K562 (cell line): ENCODE data around the gene SGMS1. TPM values are rescaled to one million over a fixed set of nuclear protein-coding genes. Genes with fewer than 3 reads are reported as not detected.

ENCODE experiments used
- ADNP ChIP-seq: fragments of 200-800 bp; sonication (Bioruptor generic); IDR thresholded peaks from 2 replicates; pipeline ENCODE4 v1.6.1; 2016; ENCODE audit warnings: missing genetic modification characterization, missing compliant biosample characterization
- CTBP1 ChIP-seq: fragments of 450-650 bp; IDR thresholded peaks from 2 replicates; pipeline ENCODE4 v1.6.1; 2016; ENCODE audit warnings: borderline replicate concordance
- HDAC1 ChIP-seq, 2 experiments: fragments of 450-650 bp; IDR thresholded peaks; 2 replicates each; pipeline ENCODE4 v1.6.1; 2016 to 2017; ENCODE audit warnings: inconsistent platforms in 1 of 2, mild to moderate bottlenecking in 1 of 2, moderate library complexity in 1 of 2
- HMG20A ChIP-seq: fragments of 450-650 bp; formaldehyde crosslinking; conservative IDR thresholded peaks from 2 replicates; pipeline ENCODE4 v1.4.0; 2020; ENCODE audit warnings: mild to moderate bottlenecking, mixed read lengths
- MAFK ChIP-seq: IDR thresholded peaks from 2 replicates; pipeline ENCODE4 v1.6.1; 2011; ENCODE audit warnings: low read length, improper control_type of control experiment
- POLR2H ChIP-seq: IDR thresholded peaks from 2 replicates; pipeline ENCODE4 v1.6.1; 2016; ENCODE audit warnings: missing genetic modification characterization, low read depth, mild to moderate bottlenecking, control low read depth, missing compliant biosample characterization, moderate library complexity
- RBM22 ChIP-seq: fragments of 200-400 bp; formaldehyde crosslinking; IDR thresholded peaks from 2 replicates; pipeline ENCODE4 v1.6.1; 2018; ENCODE audit warnings: low read length, low read depth; ENCODE audit not compliant: poor library complexity, severe bottlenecking
- TBL1XR1 ChIP-seq, 2 experiments: IDR thresholded peaks; 2 replicates each; pipeline ENCODE4 v1.6.1; 2012; ENCODE audit warnings: improper control_type of control experiment in 2 of 2, low read length in 2 of 2, mild to moderate bottlenecking in 1 of 2
- ZEB2 ChIP-seq: fragments of 450-650 bp; IDR thresholded peaks from 2 replicates; pipeline ENCODE4 v1.6.1; 2016
- ZKSCAN3 ChIP-seq: fragments of 250-450 bp; sonication (Bioruptor Pico); IDR thresholded peaks from 2 replicates; pipeline ENCODE4 v1.4.0; 2020
- ZKSCAN8 ChIP-seq: fragments of 200-800 bp; sonication (Bioruptor generic); IDR thresholded peaks from 2 replicates; pipeline ENCODE4 v1.6.1; 2016; ENCODE audit warnings: missing genetic modification characterization, missing compliant biosample characterization
- ZNF217 ChIP-seq: sonication (generic); formaldehyde crosslinking; IDR thresholded peaks from 2 replicates; pipeline ENCODE4 v1.8.0; 2022; ENCODE audit warnings: mild to moderate bottlenecking, missing genetic modification reagents
- ZNF695 ChIP-seq: fragments of 450-650 bp; formaldehyde crosslinking; IDR thresholded peaks from 2 replicates; pipeline ENCODE4 v1.4.0; 2020; ENCODE audit warnings: mild to moderate bottlenecking, moderate library complexity
- polyA plus RNA-seq, 8 experiments: library from polyadenylated mRNA; depleted of rRNA in 4 of 8; stranded (reverse) in 5 of 8; unstranded in 3 of 8; fragments of >200 nt; fragmentation: Nextera tagmentation in 2 of 8; fragmentation: Illumina TruSeq in 1 of 8; extraction: Ambion mirVana in 2 of 8; extraction: Trizol in 1 of 8; gene quantifications; 2 replicates each; pipeline versions ENCODE4 v1.2.1 to v1.2.3, GENCODE V29; 2011 to 2014; ENCODE audit warnings: inconsistent platforms in 1 of 8, missing spikeins in 1 of 8
- total RNA-seq, 7 experiments: library from RNA; depleted of rRNA in 6 of 7; stranded (reverse); fragments of >200 nt in 6 of 7; fragmentation: Illumina TruSeq in 2 of 7; extraction: Trizol in 2 of 7; gene quantifications; 2 replicates each; pipeline versions ENCODE4 v1.2.1 to v1.2.3, GENCODE V29; 2011 to 2021; ENCODE audit warnings: low replicate concordance in 1 of 7
- TF ChIP-seq, protein P1 (sequence below): fragments of 450-650 bp; IDR thresholded peaks from one replicate; pipeline ENCODE4 v1.6.1; 2018; ENCODE audit warnings: mild to moderate bottlenecking, moderate library complexity; ENCODE audit not compliant: partially characterized antibody
- TF ChIP-seq, protein P2 (sequence below): fragments of 200-400 bp; formaldehyde crosslinking; IDR thresholded peaks from 2 replicates; pipeline ENCODE4 v1.6.1; 2017; ENCODE audit warnings: mild to moderate bottlenecking, low read depth, low read length, moderate library complexity
- TF ChIP-seq, protein P3 (sequence below): fragments of 450-650 bp; IDR thresholded peaks from 2 replicates; pipeline ENCODE4 v1.6.1; 2017; ENCODE audit warnings: antibody characterized with exemption
- TF ChIP-seq, protein P4 (sequence below): fragments of 450-650 bp; formaldehyde crosslinking; IDR thresholded peaks from 2 replicates; pipeline ENCODE4 v1.4.0; 2022; ENCODE audit warnings: missing genetic modification characterization
- TF ChIP-seq, protein P5 (sequence below): fragments of 250-450 bp; sonication (Bioruptor Pico); IDR thresholded peaks from 2 replicates; pipeline ENCODE4 v1.8.0; 2022; ENCODE audit warnings: moderate library complexity, mild to moderate bottlenecking, inconsistent platforms
- TF ChIP-seq, protein P6 (sequence below): fragments of 250-450 bp; sonication (Bioruptor Pico); IDR thresholded peaks from 2 replicates; pipeline ENCODE4 v1.4.0; 2020; ENCODE audit warnings: mild to moderate bottlenecking, moderate library complexity

SGMS1 gene
- total and polyA plus RNA-seq, 9 of the 15 experiments (the other 6 are each of a cell fraction or from before 2014, with no cell fraction given): 22.6 to 232 (median 82.2) TPM

DNA sequence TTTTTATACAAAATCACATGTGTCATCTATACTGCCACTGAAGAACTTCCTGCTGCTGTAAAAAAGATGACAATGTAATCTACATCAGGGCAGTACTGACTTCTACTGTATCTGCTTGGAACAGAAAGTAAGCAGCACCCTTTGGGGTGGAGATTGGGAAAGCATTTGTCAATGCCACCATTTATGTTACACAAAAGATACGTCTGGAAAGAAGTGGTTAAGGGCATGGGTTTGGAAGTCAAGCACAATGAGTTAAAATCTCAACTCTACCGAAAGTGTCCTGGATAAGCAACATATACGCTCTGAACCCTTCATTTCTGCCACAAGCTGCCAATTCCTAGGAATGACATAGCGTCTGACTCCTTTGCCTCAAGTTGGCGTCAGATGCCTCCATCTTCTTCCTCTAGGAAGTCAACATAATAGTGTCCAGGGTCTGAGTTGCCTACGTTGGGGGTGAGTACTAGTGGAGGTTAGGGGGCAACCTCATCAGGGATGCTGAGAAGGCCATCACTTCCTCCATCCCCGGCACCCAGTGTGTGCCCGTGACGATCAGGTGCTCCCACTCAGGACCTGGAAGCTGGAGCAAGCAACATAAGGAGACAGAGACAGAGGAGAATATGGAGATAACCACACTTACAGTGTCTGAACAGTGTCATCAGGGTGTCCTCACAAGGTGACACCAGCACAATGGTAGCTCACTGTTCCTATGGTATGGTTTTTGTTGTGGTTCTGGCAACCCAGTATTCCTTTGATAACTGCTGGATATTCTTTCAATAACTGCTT lies 58.3 kb downstream of the SGMS1 start (continued):
- no peak for TF ChIP-seq ZNF217 (CRISPR knock-in tag)
- no peak for TF ChIP-seq POLR2H (tag)
- TF ChIP-seq, protein P1, sequence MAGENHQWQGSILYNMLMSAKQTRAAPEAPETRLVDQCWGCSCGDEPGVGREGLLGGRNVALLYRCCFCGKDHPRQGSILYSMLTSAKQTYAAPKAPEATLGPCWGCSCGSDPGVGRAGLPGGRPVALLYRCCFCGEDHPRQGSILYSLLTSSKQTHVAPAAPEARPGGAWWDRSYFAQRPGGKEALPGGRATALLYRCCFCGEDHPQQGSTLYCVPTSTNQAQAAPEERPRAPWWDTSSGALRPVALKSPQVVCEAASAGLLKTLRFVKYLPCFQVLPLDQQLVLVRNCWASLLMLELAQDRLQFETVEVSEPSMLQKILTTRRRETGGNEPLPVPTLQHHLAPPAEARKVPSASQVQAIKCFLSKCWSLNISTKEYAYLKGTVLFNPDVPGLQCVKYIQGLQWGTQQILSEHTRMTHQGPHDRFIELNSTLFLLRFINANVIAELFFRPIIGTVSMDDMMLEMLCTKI: no peak
- peak in 1 of 2 experiments; percentile 67; a peak in 2 of 4 replicates for TF ChIP-seq HDAC1 (IDR thresholded peaks at IDR 0.05)
- TF ChIP-seq, protein P2, sequence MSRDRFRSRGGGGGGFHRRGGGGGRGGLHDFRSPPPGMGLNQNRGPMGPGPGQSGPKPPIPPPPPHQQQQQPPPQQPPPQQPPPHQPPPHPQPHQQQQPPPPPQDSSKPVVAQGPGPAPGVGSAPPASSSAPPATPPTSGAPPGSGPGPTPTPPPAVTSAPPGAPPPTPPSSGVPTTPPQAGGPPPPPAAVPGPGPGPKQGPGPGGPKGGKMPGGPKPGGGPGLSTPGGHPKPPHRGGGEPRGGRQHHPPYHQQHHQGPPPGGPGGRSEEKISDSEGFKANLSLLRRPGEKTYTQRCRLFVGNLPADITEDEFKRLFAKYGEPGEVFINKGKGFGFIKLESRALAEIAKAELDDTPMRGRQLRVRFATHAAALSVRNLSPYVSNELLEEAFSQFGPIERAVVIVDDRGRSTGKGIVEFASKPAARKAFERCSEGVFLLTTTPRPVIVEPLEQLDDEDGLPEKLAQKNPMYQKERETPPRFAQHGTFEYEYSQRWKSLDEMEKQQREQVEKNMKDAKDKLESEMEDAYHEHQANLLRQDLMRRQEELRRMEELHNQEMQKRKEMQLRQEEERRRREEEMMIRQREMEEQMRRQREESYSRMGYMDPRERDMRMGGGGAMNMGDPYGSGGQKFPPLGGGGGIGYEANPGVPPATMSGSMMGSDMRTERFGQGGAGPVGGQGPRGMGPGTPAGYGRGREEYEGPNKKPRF: no peak
- no peak for TF ChIP-seq ZNF695
- TF ChIP-seq ZKSCAN8 (CRISPR knock-in tag): peak; percentile 80
- TF ChIP-seq, protein P3, sequence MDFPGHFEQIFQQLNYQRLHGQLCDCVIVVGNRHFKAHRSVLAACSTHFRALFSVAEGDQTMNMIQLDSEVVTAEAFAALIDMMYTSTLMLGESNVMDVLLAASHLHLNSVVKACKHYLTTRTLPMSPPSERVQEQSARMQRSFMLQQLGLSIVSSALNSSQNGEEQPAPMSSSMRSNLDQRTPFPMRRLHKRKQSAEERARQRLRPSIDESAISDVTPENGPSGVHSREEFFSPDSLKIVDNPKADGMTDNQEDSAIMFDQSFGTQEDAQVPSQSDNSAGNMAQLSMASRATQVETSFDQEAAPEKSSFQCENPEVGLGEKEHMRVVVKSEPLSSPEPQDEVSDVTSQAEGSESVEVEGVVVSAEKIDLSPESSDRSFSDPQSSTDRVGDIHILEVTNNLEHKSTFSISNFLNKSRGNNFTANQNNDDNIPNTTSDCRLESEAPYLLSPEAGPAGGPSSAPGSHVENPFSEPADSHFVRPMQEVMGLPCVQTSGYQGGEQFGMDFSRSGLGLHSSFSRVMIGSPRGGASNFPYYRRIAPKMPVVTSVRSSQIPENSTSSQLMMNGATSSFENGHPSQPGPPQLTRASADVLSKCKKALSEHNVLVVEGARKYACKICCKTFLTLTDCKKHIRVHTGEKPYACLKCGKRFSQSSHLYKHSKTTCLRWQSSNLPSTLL: no peak
- TF ChIP-seq, protein P4, sequence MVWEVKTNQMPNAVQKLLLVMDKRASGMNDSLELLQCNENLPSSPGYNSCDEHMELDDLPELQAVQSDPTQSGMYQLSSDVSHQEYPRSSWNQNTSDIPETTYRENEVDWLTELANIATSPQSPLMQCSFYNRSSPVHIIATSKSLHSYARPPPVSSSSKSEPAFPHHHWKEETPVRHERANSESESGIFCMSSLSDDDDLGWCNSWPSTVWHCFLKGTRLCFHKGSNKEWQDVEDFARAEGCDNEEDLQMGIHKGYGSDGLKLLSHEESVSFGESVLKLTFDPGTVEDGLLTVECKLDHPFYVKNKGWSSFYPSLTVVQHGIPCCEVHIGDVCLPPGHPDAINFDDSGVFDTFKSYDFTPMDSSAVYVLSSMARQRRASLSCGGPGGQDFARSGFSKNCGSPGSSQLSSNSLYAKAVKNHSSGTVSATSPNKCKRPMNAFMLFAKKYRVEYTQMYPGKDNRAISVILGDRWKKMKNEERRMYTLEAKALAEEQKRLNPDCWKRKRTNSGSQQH: no peak
- peak; percentile 42; the same call in 1 of the 2 replicates for TF ChIP-seq CTBP1
- TF ChIP-seq, protein P5, sequence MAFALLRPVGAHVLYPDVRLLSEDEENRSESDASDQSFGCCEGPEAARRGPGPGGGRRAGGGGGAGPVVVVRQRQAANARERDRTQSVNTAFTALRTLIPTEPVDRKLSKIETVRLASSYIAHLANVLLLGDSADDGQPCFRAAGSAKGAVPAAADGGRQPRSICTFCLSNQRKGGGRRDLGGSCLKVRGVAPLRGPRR (CRISPR knock-in tag): no peak
- no peak for TF ChIP-seq ADNP
- TF ChIP-seq TBL1XR1 (IDR thresholded peaks at IDR 0.05; ENCODE audit: low read length in 2 of 2): peak in 1 of 2 experiments; percentile 77; a peak in 2 of 4 replicates
- TF ChIP-seq RBM22: no peak
- TF ChIP-seq, protein P6, sequence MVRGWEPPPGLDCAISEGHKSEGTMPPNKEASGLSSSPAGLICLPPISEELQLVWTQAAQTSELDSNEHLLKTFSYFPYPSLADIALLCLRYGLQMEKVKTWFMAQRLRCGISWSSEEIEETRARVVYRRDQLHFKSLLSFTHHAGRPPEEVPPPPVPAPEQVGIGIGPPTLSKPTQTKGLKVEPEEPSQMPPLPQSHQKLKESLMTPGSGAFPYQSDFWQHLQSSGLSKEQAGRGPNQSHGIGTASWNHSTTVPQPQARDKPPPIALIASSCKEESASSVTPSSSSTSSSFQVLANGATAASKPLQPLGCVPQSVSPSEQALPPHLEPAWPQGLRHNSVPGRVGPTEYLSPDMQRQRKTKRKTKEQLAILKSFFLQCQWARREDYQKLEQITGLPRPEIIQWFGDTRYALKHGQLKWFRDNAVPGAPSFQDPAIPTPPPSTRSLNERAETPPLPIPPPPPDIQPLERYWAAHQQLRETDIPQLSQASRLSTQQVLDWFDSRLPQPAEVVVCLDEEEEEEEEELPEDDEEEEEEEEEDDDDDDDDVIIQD (CRISPR knock-in tag): no peak
- no peak for TF ChIP-seq ZKSCAN3 (CRISPR knock-in tag)
- peak; percentile 45; the same call in 1 of the 2 replicates for TF ChIP-seq MAFK
- TF ChIP-seq HMG20A (CRISPR knock-in tag): no peak
- peak; percentile 43; the same call in 1 of the 2 replicates for TF ChIP-seq ZEB2
